Measurements from ENCODE around the gene RFPL1.

The RFPL1 gene

GRCh38 chr22:29463629-29464028 is 25.2 kb downstream of the RFPL1 start:
- TF ChIP-seq, protein P1, sequence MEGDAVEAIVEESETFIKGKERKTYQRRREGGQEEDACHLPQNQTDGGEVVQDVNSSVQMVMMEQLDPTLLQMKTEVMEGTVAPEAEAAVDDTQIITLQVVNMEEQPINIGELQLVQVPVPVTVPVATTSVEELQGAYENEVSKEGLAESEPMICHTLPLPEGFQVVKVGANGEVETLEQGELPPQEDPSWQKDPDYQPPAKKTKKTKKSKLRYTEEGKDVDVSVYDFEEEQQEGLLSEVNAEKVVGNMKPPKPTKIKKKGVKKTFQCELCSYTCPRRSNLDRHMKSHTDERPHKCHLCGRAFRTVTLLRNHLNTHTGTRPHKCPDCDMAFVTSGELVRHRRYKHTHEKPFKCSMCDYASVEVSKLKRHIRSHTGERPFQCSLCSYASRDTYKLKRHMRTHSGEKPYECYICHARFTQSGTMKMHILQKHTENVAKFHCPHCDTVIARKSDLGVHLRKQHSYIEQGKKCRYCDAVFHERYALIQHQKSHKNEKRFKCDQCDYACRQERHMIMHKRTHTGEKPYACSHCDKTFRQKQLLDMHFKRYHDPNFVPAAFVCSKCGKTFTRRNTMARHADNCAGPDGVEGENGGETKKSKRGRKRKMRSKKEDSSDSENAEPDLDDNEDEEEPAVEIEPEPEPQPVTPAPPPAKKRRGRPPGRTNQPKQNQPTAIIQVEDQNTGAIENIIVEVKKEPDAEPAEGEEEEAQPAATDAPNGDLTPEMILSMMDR (IDR thresholded peaks at IDR 0.05; ENCODE audit: insufficient read depth, low read depth, low read length, missing control alignments) = no peak
- DNase-seq (ENCODE audit: low read depth) = no peak
- no peak overlapping the region for H3K4me3 ChIP-seq (ENCODE audit: low read length)

- H3K4me3 ChIP-seq (ENCODE audit: low read length) = no peak overlapping the region
- no peak for DNase-seq (ENCODE audit: low read depth)
- TF ChIP-seq, protein P1 (IDR thresholded peaks at IDR 0.05; ENCODE audit: insufficient read depth, low read depth, low read length, missing control alignments) = no peak
Measured at GRCh38 chr22:29464581-29464980, 26.2 kb downstream of the RFPL1 start.

- TF ChIP-seq, protein P1 (IDR thresholded peaks at IDR 0.05; ENCODE audit: insufficient read depth, low read depth, low read length, missing control alignments) = no peak
- peak; percentile 26 for DNase-seq (ENCODE audit: low read depth)
- H3K4me3 ChIP-seq (ENCODE audit: low read length) = peak overlapping the region; percentile 41
Measured at GRCh38 chr22:29469755-29470154, 31.4 kb downstream of the RFPL1 start.

GRCh38 chr22:29470159-29470855 is 31.9 kb downstream of the RFPL1 start:
- DNase-seq (ENCODE audit: low read depth) = peak; percentile 76
- TF ChIP-seq, protein P1 (IDR thresholded peaks at IDR 0.05; ENCODE audit: insufficient read depth, low read depth, low read length, missing control alignments) = peak; percentile 78
- H3K4me3 ChIP-seq (ENCODE audit: low read length) = peak overlapping the region; percentile 41

DNA sequence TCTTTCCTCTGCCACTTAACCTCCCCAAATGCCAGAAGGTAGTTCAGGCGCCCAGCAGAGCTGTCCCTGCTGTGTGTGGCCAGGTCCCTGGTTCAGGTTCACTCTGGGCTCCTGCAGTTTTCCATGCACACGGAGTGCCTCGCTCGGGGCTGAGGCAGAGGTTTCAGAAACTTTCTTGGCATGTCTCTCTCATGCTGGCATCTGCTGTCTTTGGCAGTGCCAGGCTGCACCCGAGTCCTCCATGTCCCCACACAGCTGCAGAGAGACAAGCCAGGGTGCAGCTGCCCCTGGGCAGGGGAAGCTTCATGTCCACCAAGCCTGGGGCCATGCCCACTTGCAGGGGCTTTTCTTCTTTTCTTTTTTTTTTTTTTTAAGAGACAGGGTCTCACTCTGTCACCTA is 34.6 kb downstream of the RFPL1 start:
- TF ChIP-seq, protein P1 (IDR thresholded peaks at IDR 0.05; ENCODE audit: insufficient read depth, low read depth, low read length, missing control alignments) = no peak
- DNase-seq (ENCODE audit: low read depth) = no peak
- no peak overlapping the region for H3K4me3 ChIP-seq (ENCODE audit: low read length)

DNA sequence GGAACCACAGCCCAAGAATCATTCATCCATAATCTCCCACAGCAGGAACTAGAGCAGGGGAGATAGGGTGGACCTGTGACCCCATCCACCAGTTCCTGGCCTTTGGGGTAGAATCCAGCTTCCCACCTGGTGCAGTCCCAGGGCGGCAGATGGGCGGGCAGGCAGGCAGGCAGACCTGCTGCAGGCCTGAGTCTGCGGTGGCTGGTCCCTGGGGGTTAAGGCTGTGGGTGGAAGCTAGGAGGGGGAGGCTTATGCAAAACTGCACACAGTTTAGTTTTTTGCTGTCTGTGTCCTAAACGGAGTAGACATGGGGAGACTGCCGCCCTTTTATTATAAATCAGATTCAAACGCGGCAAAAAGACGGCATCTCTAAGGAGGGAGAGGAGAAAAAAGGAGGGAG is 37.2 kb downstream of the RFPL1 start:
- TF ChIP-seq, protein P1 (IDR thresholded peaks at IDR 0.05; ENCODE audit: insufficient read depth, low read depth, low read length, missing control alignments) = no peak

DNA sequence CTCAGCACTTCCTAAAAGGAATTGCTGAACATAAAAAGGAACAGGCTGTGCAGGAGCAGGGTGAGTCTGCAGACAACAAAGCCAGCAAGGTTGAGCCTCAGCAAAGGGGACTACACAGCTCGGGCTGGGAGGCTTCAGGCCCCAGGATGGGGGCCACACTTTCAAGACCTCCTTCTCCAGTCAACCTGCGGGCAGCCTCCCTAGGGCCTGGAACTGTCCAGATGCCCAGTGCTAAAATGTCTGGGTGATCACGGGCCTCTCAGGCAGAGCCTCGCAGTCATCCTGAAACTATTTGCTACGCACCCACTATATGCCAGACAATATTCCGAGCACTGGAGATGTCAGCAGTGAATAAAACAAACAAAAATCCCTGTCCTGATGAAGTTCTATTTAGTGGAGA is 37.7 kb downstream of the RFPL1 start:
- DNase-seq (ENCODE audit: low read depth) = no peak
- TF ChIP-seq, protein P1 (IDR thresholded peaks at IDR 0.05; ENCODE audit: insufficient read depth, low read depth, low read length, missing control alignments) = no peak
- no peak overlapping the region for H3K4me3 ChIP-seq (ENCODE audit: low read length)

More for the DNA sequence above, 37.2 kb downstream of the RFPL1 start:
- H3K4me3 ChIP-seq (ENCODE audit: low read length) = no peak overlapping the region
- no peak for DNase-seq (ENCODE audit: low read depth)
